GM12891 (cell line): ENCODE measurements around the gene PASK.

ENCODE experiments used
- POLR2A ChIP-seq: IDR thresholded peaks from 2 replicates; pipeline ENCODE4 v1.6.1; 2011; ENCODE audit warnings: low read depth, low read length, control low read depth
- POLR2AphosphoS5 ChIP-seq: IDR thresholded peaks from 2 replicates; pipeline ENCODE4 v1.6.1; 2011; ENCODE audit warnings: low read depth, low read length, control low read depth
- SPI1 ChIP-seq: IDR thresholded peaks from 2 replicates; pipeline ENCODE4 v1.6.1; 2011; ENCODE audit warnings: low read depth, low read length, control low read depth
- TAF1 ChIP-seq: IDR thresholded peaks from 2 replicates; pipeline ENCODE4 v1.6.1; 2011; ENCODE audit warnings: low read depth, low read length, control low read depth

- TF ChIP-seq POLR2A: no peak
- no peak for TF ChIP-seq POLR2AphosphoS5
- no peak for TF ChIP-seq TAF1
- TF ChIP-seq SPI1: no peak
These were observed 21.0 kb downstream of the PASK start for GRCh38 chr2:241128266-241128665.
